Neuronal stem cell (in vitro differentiated cells): ENCODE data around the gene HSF2.

ENCODE experiments used
- DNase-seq: peaks from one replicate; pipeline ENCODE4 v3.0.0-alpha.2; 2013; ENCODE audit warnings: low spot score
- H2AFZ ChIP-seq: one replicate; pipeline ENCODE4 v1.6.1; 2013; ENCODE audit warnings: mild to moderate bottlenecking, low read length, inconsistent platforms
- H2AK5ac ChIP-seq: 2 replicates; pipeline ENCODE4 v1.6.1; 2013; ENCODE audit warnings: low read depth, mild to moderate bottlenecking, inconsistent platforms, low read length, moderate library complexity, mixed read lengths
- H2BK120ac ChIP-seq: 2 replicates; pipeline ENCODE4 v1.6.1; 2013; ENCODE audit warnings: low read depth, mild to moderate bottlenecking, inconsistent platforms, low read length, moderate library complexity, mixed read lengths
- H2BK12ac ChIP-seq: one replicate; pipeline ENCODE4 v1.6.1; 2013; ENCODE audit warnings: low read length, inconsistent platforms
- H2BK15ac ChIP-seq: 2 replicates; pipeline ENCODE4 v1.6.1; 2013; ENCODE audit warnings: mild to moderate bottlenecking, low read length, inconsistent platforms, mixed read lengths
- H2BK5ac ChIP-seq: one replicate; pipeline ENCODE4 v1.6.1; 2013; ENCODE audit warnings: inconsistent platforms, mild to moderate bottlenecking, low read length, moderate library complexity
- H3K14ac ChIP-seq: one replicate; pipeline ENCODE4 v1.6.1; 2013; ENCODE audit warnings: low read length, inconsistent platforms
- H3K18ac ChIP-seq: 2 replicates; pipeline ENCODE4 v1.6.1; 2013; ENCODE audit warnings: low read length, inconsistent platforms
- H3K23ac ChIP-seq: 2 replicates; pipeline ENCODE4 v1.6.1; 2013; ENCODE audit warnings: low read depth, mild to moderate bottlenecking, mixed read lengths, low read length, inconsistent platforms; ENCODE audit not compliant: poor library complexity
- H3K27ac ChIP-seq: replicated peaks from 3 replicates; pipeline ENCODE4 v1.5.1; 2013; ENCODE audit warnings: low read length, inconsistent platforms
- H3K27me3 ChIP-seq, 3 experiments: 2 replicates each; pipeline ENCODE4 v1.6.1; 2013; ENCODE audit warnings: low read length in 3 of 3, mild to moderate bottlenecking in 2 of 3, inconsistent platforms in 1 of 3, low read depth in 1 of 3, mixed read lengths in 1 of 3, moderate library complexity in 1 of 3; ENCODE audit not compliant: control insufficient read depth in 3 of 3, insufficient read depth in 3 of 3
- H3K36me3 ChIP-seq, 2 donors: replicated peaks in 1 of 2; 2 replicates each; pipeline ENCODE4 v1.6.1; 2013; ENCODE audit warnings: low read length in 2 of 2; ENCODE audit not compliant: control insufficient read depth in 2 of 2, insufficient read depth in 2 of 2
- H3K4ac ChIP-seq: 2 replicates; pipeline ENCODE4 v1.6.1; 2013; ENCODE audit warnings: inconsistent platforms, mild to moderate bottlenecking, low read length, moderate library complexity
- H3K4me1 ChIP-seq, 2 donors: 1 replicate in 1 of 2; 2 replicates in 1 of 2; pipeline ENCODE4 v1.6.1; 2013; ENCODE audit warnings: low read length in 2 of 2, low read depth in 1 of 2; ENCODE audit not compliant: control insufficient read depth in 2 of 2, insufficient read depth in 1 of 2
- H3K4me2 ChIP-seq: one replicate; pipeline ENCODE4 v1.6.1; 2013; ENCODE audit warnings: mild to moderate bottlenecking, low read length, inconsistent platforms; ENCODE audit not compliant: insufficient read depth, poor library complexity, severe bottlenecking
- H3K4me3 ChIP-seq, 2 donors: 2 replicates each; pipeline ENCODE4 v1.5.1; 2013; ENCODE audit warnings: low read length in 2 of 2, mild to moderate bottlenecking in 2 of 2, inconsistent platforms in 1 of 2, moderate library complexity in 1 of 2
- H3K79me1 ChIP-seq: one replicate; pipeline ENCODE4 v1.6.1; 2013; ENCODE audit warnings: low read depth, mild to moderate bottlenecking, inconsistent platforms, low read length, moderate library complexity
- H3K9ac ChIP-seq: one replicate; pipeline ENCODE4 v1.6.1; 2013; ENCODE audit warnings: mild to moderate bottlenecking, low read depth, low read length, inconsistent platforms; ENCODE audit not compliant: poor library complexity
- H3K9me3 ChIP-seq, 2 donors: replicated peaks in 1 of 2; 2 replicates each; pipeline versions ENCODE3 to v1.6.1; 2013; ENCODE audit warnings: low read length in 2 of 2, mild to moderate bottlenecking in 2 of 2, inconsistent platforms in 1 of 2, low read depth in 1 of 2, mixed read lengths in 1 of 2, moderate library complexity in 1 of 2; ENCODE audit not compliant: control insufficient read depth in 2 of 2, insufficient read depth in 1 of 2
- H4K8ac ChIP-seq: one replicate; pipeline ENCODE4 v1.6.1; 2013; ENCODE audit warnings: low read depth, mild to moderate bottlenecking, inconsistent platforms, low read length, moderate library complexity
- H4K91ac ChIP-seq: one replicate; pipeline ENCODE4 v1.6.1; 2013; ENCODE audit warnings: low read length, low read depth, mild to moderate bottlenecking, inconsistent platforms; ENCODE audit not compliant: poor library complexity
- WGBS, 2 donors: extraction: QIAGEN DNeasy Blood & Tissue Kit; methylation state at CpG; one replicate each; pipeline ENCODE4 v1.1.7; 2013; ENCODE audit warnings: missing lambda C conversion rate in 2 of 2, mixed read lengths in 1 of 2; ENCODE audit not compliant: insufficient read length in 2 of 2, insufficient replicate concordance in 1 of 2; ENCODE audit errors: extremely low coverage in 2 of 2; 5-methylcytosine and 5-hydroxymethylcytosine counted together

HSF2 gene

GRCh38 chr6:122431780-122432179 is 32.3 kb downstream of the HSF2 start:
- H3K27me3 ChIP-seq = no peaks in the 10 kb centered on the region
- no peak overlapping the region for H2BK15ac ChIP-seq
- H3K4me1 ChIP-seq = no peaks in the 10 kb centered on the region
- H2BK120ac ChIP-seq = no peak overlapping the region
- H2BK5ac ChIP-seq = no peak overlapping the region
- no peak overlapping the region for H3K27ac ChIP-seq
- peaks cover 13 to 92% of the 10 kb centered on the region in 2 donors for H3K36me3 ChIP-seq
- H3K9me3 ChIP-seq = peaks cover 0 to 12% of the 10 kb centered on the region in 2 donors
- no peak overlapping the region for H4K91ac ChIP-seq
- H3K4me2 ChIP-seq = no peak overlapping the region
- H3K18ac ChIP-seq = no peak overlapping the region
- no peaks in the 10 kb centered on the region for H3K79me1 ChIP-seq
- no peak overlapping the region for H3K4ac ChIP-seq
- no peak overlapping the region for H3K9ac ChIP-seq
- H2BK12ac ChIP-seq = no peak overlapping the region
- H2AK5ac ChIP-seq = no peak overlapping the region
- no peak overlapping the region for H3K4me3 ChIP-seq
- H3K23ac ChIP-seq = no peak overlapping the region
- H3K14ac ChIP-seq = no peak overlapping the region
- H4K8ac ChIP-seq = no peak overlapping the region
- H2AFZ ChIP-seq = no peak overlapping the region
- DNase-seq = no peak
- WGBS, 2 donors = no CpG with 5 or more reads among the region's 4 CpGs

GRCh38 chr6:122432816-122433215 is 33.4 kb downstream of the HSF2 start:
- Histone ChIP-seq H2BK120ac (no peak overlapping the region), H3K4me1 (no peaks in the 10 kb centered on the region), H3K4me2 (no peak overlapping the region), H3K4me3 (no peak overlapping the region), H3K14ac (no peak overlapping the region), H3K9ac (no peak overlapping the region), H4K91ac (no peak overlapping the region), H2BK12ac (no peak overlapping the region), H3K36me3 (peaks cover 13 to 92% of the 10 kb centered on the region in 2 donors), H3K4ac (no peak overlapping the region), H2AFZ (no peak overlapping the region), H3K18ac (no peak overlapping the region), H4K8ac (no peak overlapping the region), H2BK15ac (no peak overlapping the region), H2AK5ac (no peak overlapping the region), H3K27ac (no peak overlapping the region), H3K23ac (no peak overlapping the region), H3K9me3 (peaks cover 1 to 22% of the 10 kb centered on the region in 2 donors), H3K27me3 (no peaks in the 10 kb centered on the region), H3K79me1 (no peaks in the 10 kb centered on the region), H2BK5ac (no peak overlapping the region)
- no CpG with 5 or more reads among the region's 3 CpGs for WGBS, 2 donors
- DNase-seq = no peak

GRCh38 chr6:122438975-122439374 is 39.5 kb downstream of the HSF2 start:
- Histone ChIP-seq H4K91ac (no peak overlapping the region), H3K23ac (no peak overlapping the region), H3K9ac (no peak overlapping the region), H3K27ac (no peak overlapping the region), H3K36me3 (peaks cover 23 to 91% of the 10 kb centered on the region in 2 donors), H4K8ac (no peak overlapping the region), H2BK5ac (no peak overlapping the region), H3K9me3 (peaks cover 15 to 52% of the 10 kb centered on the region in 2 donors), H2BK12ac (no peak overlapping the region), H3K14ac (no peak overlapping the region), H3K27me3 (no peaks in the 10 kb centered on the region), H2BK120ac (no peak overlapping the region), H3K4ac (no peak overlapping the region), H3K4me1 (no peaks in the 10 kb centered on the region), H2BK15ac (no peak overlapping the region), H2AFZ (no peak overlapping the region), H3K4me3 (no peak overlapping the region), H3K4me2 (no peak overlapping the region), H3K18ac (no peak overlapping the region), H3K79me1 (no peaks in the 10 kb centered on the region), H2AK5ac (no peak overlapping the region)
- no CpG with 5 or more reads among the region's 1 CpG for WGBS, 2 donors
- no peak for DNase-seq

- Histone ChIP-seq H3K14ac (no peak overlapping the region), H2AFZ (no peak overlapping the region), H2BK15ac (no peak overlapping the region), H3K27ac (no peak overlapping the region), H3K4me2 (no peak overlapping the region), H2AK5ac (no peak overlapping the region), H3K9me3 (peaks cover 0 to 12% of the 10 kb centered on the region in 2 donors), H2BK120ac (no peak overlapping the region), H4K91ac (no peak overlapping the region), H3K36me3 (peaks cover 4 to 96% of the 10 kb centered on the region in 2 donors), H3K4me1 (no peaks in the 10 kb centered on the region), H2BK12ac (no peak overlapping the region), H3K4me3 (no peak overlapping the region), H3K27me3 (no peaks in the 10 kb centered on the region), H2BK5ac (no peak overlapping the region), H3K9ac (no peak overlapping the region), H4K8ac (no peak overlapping the region), H3K18ac (no peak overlapping the region), H3K4ac (no peak overlapping the region), H3K23ac (no peak overlapping the region), H3K79me1 (no peaks in the 10 kb centered on the region)
- WGBS, 2 donors = no CpG with 5 or more reads among the region's 1 CpG
- DNase-seq = no peak
Observed at GRCh38 chr6:122445274-122445673, 45.8 kb downstream of the HSF2 start.
